Astrocyte (in vitro differentiated cells and primary cell): Measurements from ENCODE around the gene RBM38. TPM values are rescaled to one million over a fixed set of nuclear protein-coding genes. Genes with fewer than 3 reads are reported as not detected.

Source experiments
- DNase-seq: peaks from one replicate; pipeline ENCODE4 v3.0.0-alpha.2; 2010; ENCODE audit warnings: low read depth
- FAIRE-seq: peaks from 2 replicates; lab custom pipeline; 2011; peaks lifted over from hg19 to GRCh38; lab: Jason Lieb, UNC
- H2AFZ ChIP-seq: 2 replicates; pipeline ENCODE4 v1.6.0; 2012; ENCODE audit warnings: low read depth, low read length, inconsistent platforms
- H3K27ac ChIP-seq: 2 replicates; pipeline ENCODE4 v1.5.1; 2011; ENCODE audit warnings: low read depth, low read length, inconsistent platforms
- H3K27me3 ChIP-seq: 2 replicates; pipeline ENCODE4 v1.6.0; 2011; ENCODE audit warnings: low read length, inconsistent platforms; ENCODE audit not compliant: insufficient read depth
- H3K36me3 ChIP-seq: 2 replicates; pipeline ENCODE4 v1.5.1; 2011; ENCODE audit warnings: low read length, inconsistent platforms; ENCODE audit not compliant: insufficient read depth
- H3K4me1 ChIP-seq: 2 replicates; pipeline ENCODE4 v1.5.1; 2011; ENCODE audit warnings: low read length, inconsistent platforms; ENCODE audit not compliant: insufficient read depth
- H3K4me2 ChIP-seq: 2 replicates; pipeline ENCODE4 v1.6.0; 2012; ENCODE audit warnings: low read length, inconsistent platforms
- H3K4me3 ChIP-seq: 2 replicates; pipeline ENCODE4 v1.5.1; 2011; ENCODE audit warnings: low read depth, mild to moderate bottlenecking, low read length, inconsistent platforms; ENCODE audit not compliant: insufficient read depth
- H3K79me2 ChIP-seq: 2 replicates; pipeline ENCODE4 v1.6.0; 2012; ENCODE audit warnings: mild to moderate bottlenecking, low read length, inconsistent platforms; ENCODE audit not compliant: insufficient read depth
- H3K9ac ChIP-seq: 2 replicates; pipeline ENCODE4 v1.6.0; 2012; ENCODE audit warnings: mild to moderate bottlenecking, low read length, inconsistent platforms
- H3K9me3 ChIP-seq: 2 replicates; pipeline ENCODE4 v1.5.1; 2012; ENCODE audit warnings: low read depth, mild to moderate bottlenecking, low read length, inconsistent platforms; ENCODE audit not compliant: insufficient read depth
- H4K20me1 ChIP-seq: 2 replicates; pipeline ENCODE4 v1.6.0; 2012; ENCODE audit warnings: low read length, inconsistent platforms; ENCODE audit not compliant: insufficient read depth
- H3K27ac Mint-ChIP-seq: one replicate; pipeline ENCODE4 v1.8.0; 2021; ENCODE audit warnings: mild to moderate bottlenecking, mixed read lengths; ENCODE audit not compliant: unreplicated experiment
- H3K27me3 Mint-ChIP-seq: one replicate; pipeline ENCODE4 v1.8.0; 2021; ENCODE audit warnings: low read depth, mixed read lengths; ENCODE audit not compliant: unreplicated experiment
- H3K36me3 Mint-ChIP-seq: one replicate; pipeline ENCODE4 v1.8.0; 2021; ENCODE audit warnings: low read depth, mixed read lengths; ENCODE audit not compliant: unreplicated experiment
- H3K4me1 Mint-ChIP-seq: one replicate; pipeline ENCODE4 v1.8.0; 2021; ENCODE audit warnings: low read depth, mixed read lengths; ENCODE audit not compliant: unreplicated experiment
- H3K4me3 Mint-ChIP-seq: one replicate; pipeline ENCODE4 v1.8.0; 2021; ENCODE audit warnings: mild to moderate bottlenecking, moderate library complexity, mixed read lengths; ENCODE audit not compliant: unreplicated experiment
- H3K9me3 Mint-ChIP-seq: one replicate; pipeline ENCODE4 v1.8.0; 2021; ENCODE audit warnings: mild to moderate bottlenecking, mixed read lengths; ENCODE audit not compliant: unreplicated experiment
- CTCF ChIP-seq: IDR thresholded peaks from 2 replicates; pipeline ENCODE4 v1.5.1; 2011; ENCODE audit warnings: low read depth, mild to moderate bottlenecking, inconsistent platforms, low read length, moderate library complexity; ENCODE audit not compliant: insufficient read depth
- EZH2 ChIP-seq: IDR thresholded peaks from 2 replicates; pipeline ENCODE4 v1.6.1; 2012; ENCODE audit warnings: mild to moderate bottlenecking, low read length, inconsistent platforms; ENCODE audit not compliant: insufficient read depth
- total RNA-seq: library from RNA; stranded (reverse); gene quantifications from 2 replicates; pipeline ENCODE4 v1.2.1, GENCODE V29; 2021

The RBM38 gene
- total RNA-seq, 1 donor from 2014 or later: 43.5 TPM

GRCh38 chr20:57392512-57393271, 1.5 kb downstream of the RBM38 start:
- H3K9me3 ChIP-seq: no peaks in the 10 kb centered on the region
- TF ChIP-seq EZH2 (no peak), CTCF (no peak)
- H3K27ac ChIP-seq: no peak overlapping the region
- Mint-ChIP-seq H3K4me3 (peak overlapping the region; percentile 89), H3K36me3 (peaks cover 13% of the 10 kb centered on the region), H3K4me1 (peaks cover 29% of the 10 kb centered on the region), H3K27ac (peak overlapping the region; percentile 66), H3K9me3 (no peaks in the 10 kb centered on the region), H3K27me3 (no peaks in the 10 kb centered on the region)
- FAIRE-seq: no peak
- no peak overlapping the region for H2AFZ ChIP-seq
- H3K27me3 ChIP-seq: no peaks in the 10 kb centered on the region
- peak overlapping the region; percentile 65 for H3K9ac ChIP-seq
- H3K36me3 ChIP-seq: no peaks in the 10 kb centered on the region
- H3K4me1 ChIP-seq: peaks cover 28% of the 10 kb centered on the region
- peak overlapping the region; percentile 55 for H3K4me3 ChIP-seq
- peak overlapping the region; percentile 84 for H3K4me2 ChIP-seq
- DNase-seq: no peak
- H4K20me1 ChIP-seq: peaks cover 40% of the 10 kb centered on the region
- peaks cover 45% of the 10 kb centered on the region for H3K79me2 ChIP-seq

DNA sequence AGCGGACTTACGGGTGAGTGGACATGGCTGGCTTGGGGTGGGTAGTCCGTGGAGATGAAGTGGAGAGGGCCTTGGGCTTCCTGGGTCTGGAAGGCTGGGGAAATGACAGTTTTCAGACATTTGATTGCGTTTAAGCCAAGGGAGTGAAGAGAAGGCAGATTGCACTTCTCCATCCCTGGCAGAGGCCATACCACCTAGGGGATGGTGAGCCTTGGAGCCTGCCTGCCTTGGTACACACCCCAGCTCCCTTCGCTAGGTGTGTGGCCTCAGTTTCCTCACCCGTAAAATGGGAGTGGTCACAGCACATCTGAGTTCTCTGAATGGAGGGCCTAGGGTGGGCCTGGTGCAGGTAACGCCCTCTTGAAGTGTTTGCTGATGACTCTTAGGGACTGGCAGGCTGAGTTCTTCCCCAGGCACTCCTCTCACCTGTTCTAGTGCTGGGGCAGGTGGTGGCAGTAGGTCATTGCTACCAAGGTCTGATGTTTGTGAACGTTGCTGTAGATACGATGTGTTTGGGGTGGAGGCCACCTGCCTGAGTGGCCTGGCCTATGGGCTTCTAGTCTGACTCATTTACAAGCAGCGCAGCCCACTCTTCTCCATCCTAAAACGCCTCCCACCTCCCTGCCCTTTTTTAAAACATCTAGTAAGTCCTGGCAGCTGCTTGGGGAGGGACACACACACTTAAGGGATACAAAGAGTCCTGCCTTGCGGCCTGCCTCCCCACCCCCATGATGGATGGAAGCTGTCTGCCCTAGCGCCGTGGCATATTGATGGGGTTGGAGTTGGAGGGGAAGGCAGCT, 2.3 kb downstream of the RBM38 start:
- no peak for DNase-seq
- H3K4me3 Mint-ChIP-seq: peak overlapping the region; percentile 89
- peaks cover 28% of the 10 kb centered on the region for H3K4me1 ChIP-seq
- H3K4me3 ChIP-seq: no peak overlapping the region
- H3K36me3 ChIP-seq: no peaks in the 10 kb centered on the region
- no peaks in the 10 kb centered on the region for H3K27me3 Mint-ChIP-seq
- peaks cover 46% of the 10 kb centered on the region for H4K20me1 ChIP-seq
- H2AFZ ChIP-seq: no peak overlapping the region
- peaks cover 17% of the 10 kb centered on the region for H3K36me3 Mint-ChIP-seq
- no peak for TF ChIP-seq CTCF
- no peak for TF ChIP-seq EZH2
- H3K79me2 ChIP-seq: peaks cover 52% of the 10 kb centered on the region
- H3K9ac ChIP-seq: peak overlapping the region; percentile 65
- H3K9me3 ChIP-seq: no peaks in the 10 kb centered on the region
- FAIRE-seq: no peak
- peak overlapping the region; percentile 84 for H3K4me2 ChIP-seq
- H3K27ac Mint-ChIP-seq: peak overlapping the region; percentile 66
- H3K4me1 Mint-ChIP-seq: peaks cover 31% of the 10 kb centered on the region
- H3K27ac ChIP-seq: no peak overlapping the region
- H3K27me3 ChIP-seq: no peaks in the 10 kb centered on the region
- H3K9me3 Mint-ChIP-seq: no peaks in the 10 kb centered on the region
